Neuronal stem cell (in vitro differentiated cells): ENCODE results near the gene OR13J1.
A peak's percentile ranks its signal among the peaks of the same experiment; 100 is the strongest.

Experiments
- DNase-seq: peaks from one replicate; pipeline ENCODE4 v3.0.0-alpha.2; 2013; ENCODE audit warnings: low spot score
- H2AFZ ChIP-seq: one replicate; pipeline ENCODE4 v1.6.1; 2013; ENCODE audit warnings: mild to moderate bottlenecking, low read length, inconsistent platforms
- H2AK5ac ChIP-seq: 2 replicates; pipeline ENCODE4 v1.6.1; 2013; ENCODE audit warnings: low read depth, mild to moderate bottlenecking, inconsistent platforms, low read length, moderate library complexity, mixed read lengths
- H2BK120ac ChIP-seq: 2 replicates; pipeline ENCODE4 v1.6.1; 2013; ENCODE audit warnings: low read depth, mild to moderate bottlenecking, inconsistent platforms, low read length, moderate library complexity, mixed read lengths
- H2BK12ac ChIP-seq: one replicate; pipeline ENCODE4 v1.6.1; 2013; ENCODE audit warnings: low read length, inconsistent platforms
- H2BK15ac ChIP-seq: 2 replicates; pipeline ENCODE4 v1.6.1; 2013; ENCODE audit warnings: mild to moderate bottlenecking, low read length, inconsistent platforms, mixed read lengths
- H2BK5ac ChIP-seq: one replicate; pipeline ENCODE4 v1.6.1; 2013; ENCODE audit warnings: inconsistent platforms, mild to moderate bottlenecking, low read length, moderate library complexity
- H3K14ac ChIP-seq: one replicate; pipeline ENCODE4 v1.6.1; 2013; ENCODE audit warnings: low read length, inconsistent platforms
- H3K18ac ChIP-seq: 2 replicates; pipeline ENCODE4 v1.6.1; 2013; ENCODE audit warnings: low read length, inconsistent platforms
- H3K23ac ChIP-seq: 2 replicates; pipeline ENCODE4 v1.6.1; 2013; ENCODE audit warnings: low read depth, mild to moderate bottlenecking, mixed read lengths, low read length, inconsistent platforms; ENCODE audit not compliant: poor library complexity
- H3K27ac ChIP-seq: replicated peaks from 3 replicates; pipeline ENCODE4 v1.5.1; 2013; ENCODE audit warnings: low read length, inconsistent platforms
- H3K27me3 ChIP-seq, 3 experiments: 2 replicates each; pipeline ENCODE4 v1.6.1; 2013; ENCODE audit warnings: low read length in 3 of 3, mild to moderate bottlenecking in 2 of 3, inconsistent platforms in 1 of 3, low read depth in 1 of 3, mixed read lengths in 1 of 3, moderate library complexity in 1 of 3; ENCODE audit not compliant: control insufficient read depth in 3 of 3, insufficient read depth in 3 of 3
- H3K36me3 ChIP-seq, 2 donors: replicated peaks in 1 of 2; 2 replicates each; pipeline ENCODE4 v1.6.1; 2013; ENCODE audit warnings: low read length in 2 of 2; ENCODE audit not compliant: control insufficient read depth in 2 of 2, insufficient read depth in 2 of 2
- H3K4ac ChIP-seq: 2 replicates; pipeline ENCODE4 v1.6.1; 2013; ENCODE audit warnings: inconsistent platforms, mild to moderate bottlenecking, low read length, moderate library complexity
- H3K4me1 ChIP-seq, 2 donors: 1 replicate in 1 of 2; 2 replicates in 1 of 2; pipeline ENCODE4 v1.6.1; 2013; ENCODE audit warnings: low read length in 2 of 2, low read depth in 1 of 2; ENCODE audit not compliant: control insufficient read depth in 2 of 2, insufficient read depth in 1 of 2
- H3K4me2 ChIP-seq: one replicate; pipeline ENCODE4 v1.6.1; 2013; ENCODE audit warnings: mild to moderate bottlenecking, low read length, inconsistent platforms; ENCODE audit not compliant: insufficient read depth, poor library complexity, severe bottlenecking
- H3K4me3 ChIP-seq, 2 donors: 2 replicates each; pipeline ENCODE4 v1.5.1; 2013; ENCODE audit warnings: low read length in 2 of 2, mild to moderate bottlenecking in 2 of 2, inconsistent platforms in 1 of 2, moderate library complexity in 1 of 2
- H3K79me1 ChIP-seq: one replicate; pipeline ENCODE4 v1.6.1; 2013; ENCODE audit warnings: low read depth, mild to moderate bottlenecking, inconsistent platforms, low read length, moderate library complexity
- H3K9ac ChIP-seq: one replicate; pipeline ENCODE4 v1.6.1; 2013; ENCODE audit warnings: mild to moderate bottlenecking, low read depth, low read length, inconsistent platforms; ENCODE audit not compliant: poor library complexity
- H3K9me3 ChIP-seq, 2 donors: replicated peaks in 1 of 2; 2 replicates each; pipeline versions ENCODE3 to v1.6.1; 2013; ENCODE audit warnings: low read length in 2 of 2, mild to moderate bottlenecking in 2 of 2, inconsistent platforms in 1 of 2, low read depth in 1 of 2, mixed read lengths in 1 of 2, moderate library complexity in 1 of 2; ENCODE audit not compliant: control insufficient read depth in 2 of 2, insufficient read depth in 1 of 2
- H4K8ac ChIP-seq: one replicate; pipeline ENCODE4 v1.6.1; 2013; ENCODE audit warnings: low read depth, mild to moderate bottlenecking, inconsistent platforms, low read length, moderate library complexity
- H4K91ac ChIP-seq: one replicate; pipeline ENCODE4 v1.6.1; 2013; ENCODE audit warnings: low read length, low read depth, mild to moderate bottlenecking, inconsistent platforms; ENCODE audit not compliant: poor library complexity
- WGBS, 2 donors: extraction: QIAGEN DNeasy Blood & Tissue Kit; methylation state at CpG; one replicate each; pipeline ENCODE4 v1.1.7; 2013; ENCODE audit warnings: missing lambda C conversion rate in 2 of 2, mixed read lengths in 1 of 2; ENCODE audit not compliant: insufficient read length in 2 of 2, insufficient replicate concordance in 1 of 2; ENCODE audit errors: extremely low coverage in 2 of 2; 5-methylcytosine and 5-hydroxymethylcytosine counted together

OR13J1 gene

DNA sequence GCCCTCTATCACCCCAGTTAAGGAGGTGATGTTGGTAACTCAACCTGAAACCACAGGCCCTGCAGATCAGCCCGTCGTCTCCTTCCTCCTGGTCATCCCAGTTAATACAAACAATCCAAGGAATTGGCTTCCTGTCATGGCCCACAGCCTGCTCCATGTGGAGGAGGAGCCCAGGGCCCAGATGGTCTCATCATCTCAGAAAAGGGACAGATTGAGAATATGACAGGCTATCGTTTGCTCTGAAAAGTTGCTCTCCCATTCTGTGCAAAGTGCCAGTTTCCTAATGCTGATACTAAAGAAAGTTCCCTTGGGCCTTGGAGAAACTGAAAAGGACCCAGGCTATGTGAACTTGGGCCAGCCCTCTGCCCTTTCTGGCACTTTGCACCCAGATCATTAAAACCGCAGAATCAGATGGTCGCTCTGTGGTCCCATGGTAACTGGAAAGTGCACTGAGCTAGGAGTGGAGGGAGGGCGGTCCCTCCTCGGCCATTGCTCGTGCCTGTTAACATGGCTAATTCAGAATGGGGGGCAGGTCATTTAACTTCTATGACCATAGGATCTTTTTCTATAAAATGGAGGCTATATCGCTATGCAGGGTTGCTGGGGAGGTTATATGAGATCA is 38.4 kb upstream of the OR13J1 start:
- no peak for DNase-seq
- H3K36me3 ChIP-seq: no peaks in the 10 kb centered on the region

DNA sequence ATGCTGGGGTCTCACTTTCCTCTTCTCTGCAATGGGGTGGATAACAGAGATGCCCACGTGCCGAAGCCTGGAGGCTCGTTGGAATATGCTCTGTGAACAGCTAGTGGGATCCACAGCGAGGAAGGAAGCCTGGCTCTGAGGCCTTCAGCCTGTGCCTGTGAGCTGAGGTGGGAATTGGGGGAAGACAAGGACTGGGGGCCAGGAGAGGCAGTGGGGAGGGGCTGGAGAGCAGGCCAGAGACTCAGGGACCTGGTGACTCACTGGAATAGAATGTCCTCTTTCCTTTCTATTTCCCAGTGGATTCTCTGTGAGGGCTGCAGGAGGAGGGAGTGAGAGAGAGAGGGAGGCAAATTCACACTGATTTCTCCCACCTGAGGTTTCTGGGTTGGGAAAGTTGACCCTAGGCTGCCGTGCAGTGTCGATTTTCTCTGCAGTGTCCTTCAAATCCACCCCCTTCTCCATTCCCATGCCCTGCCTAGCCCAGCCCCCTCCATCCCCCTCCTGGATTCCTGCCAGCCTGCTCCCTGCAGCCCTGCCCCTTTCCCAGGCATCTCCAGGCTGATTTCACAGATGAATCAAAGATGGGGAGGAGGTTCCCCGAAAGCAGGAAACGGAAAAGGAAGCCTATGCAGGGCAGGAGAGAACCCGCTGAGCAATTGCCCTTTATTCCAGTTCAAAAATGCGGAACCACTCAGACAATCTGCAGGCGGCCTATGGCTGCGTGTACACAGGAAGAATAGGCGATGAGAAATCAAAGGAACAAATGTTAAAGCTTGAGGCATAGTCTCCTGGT is 37.7 kb upstream of the OR13J1 start:
- Histone ChIP-seq H3K4ac (no peak overlapping the region), H3K4me3 (no peak overlapping the region), H3K79me1 (no peaks in the 10 kb centered on the region), H4K8ac (no peak overlapping the region), H2AFZ (peak overlapping the region; percentile 87), H3K18ac (peak overlapping the region; percentile 86), H3K27me3 (peaks cover 0 to 2% (median 0%) of the 10 kb centered on the region in 3 experiments), H2BK15ac (peak overlapping the region; percentile 22), H3K27ac (peak overlapping the region; percentile 88), H3K9ac (no peak overlapping the region), H4K91ac (peak overlapping the region; percentile 41), H3K23ac (no peak overlapping the region), H2AK5ac (peak overlapping the region; percentile 20), H3K4me1 (peaks cover 23 to 50% of the 10 kb centered on the region in 2 donors), H2BK5ac (peak overlapping the region; percentile 76), H2BK120ac (peak overlapping the region; percentile 74), H3K4me2 (peak overlapping the region; percentile 28), H3K9me3 (no peaks in the 10 kb centered on the region), H3K14ac (no peak overlapping the region), H2BK12ac (no peak overlapping the region), H3K36me3 (no peaks in the 10 kb centered on the region)
- no CpG with 5 or more reads among the region's 13 CpGs for WGBS, 2 donors
- peak; percentile 50 for DNase-seq

More for the DNA sequence above, 38.4 kb upstream of the OR13J1 start:
- Histone ChIP-seq H2AK5ac (peak overlapping the region; percentile 66), H3K14ac (no peak overlapping the region), H3K4me3 (no peak overlapping the region), H3K18ac (peak overlapping the region; percentile 54), H3K9me3 (no peaks in the 10 kb centered on the region), H2BK12ac (peak overlapping the region; percentile 47), H2AFZ (peak overlapping the region; percentile 87), H2BK120ac (peak overlapping the region; percentile 12), H4K8ac (no peak overlapping the region), H4K91ac (peak overlapping the region; percentile 82), H2BK5ac (peak overlapping the region; percentile 62), H3K9ac (no peak overlapping the region), H3K27me3 (peaks cover 0 to 2% (median 0%) of the 10 kb centered on the region in 3 experiments), H3K79me1 (no peaks in the 10 kb centered on the region), H3K27ac (peak overlapping the region; percentile 88), H3K4me1 (peaks cover 23 to 50% of the 10 kb centered on the region in 2 donors), H3K4me2 (no peak overlapping the region), H3K23ac (no peak overlapping the region), H3K4ac (no peak overlapping the region), H2BK15ac (no peak overlapping the region)
- no CpG with 5 or more reads among the region's 9 CpGs for whole genome bisulfite sequencing, 2 donors

DNA sequence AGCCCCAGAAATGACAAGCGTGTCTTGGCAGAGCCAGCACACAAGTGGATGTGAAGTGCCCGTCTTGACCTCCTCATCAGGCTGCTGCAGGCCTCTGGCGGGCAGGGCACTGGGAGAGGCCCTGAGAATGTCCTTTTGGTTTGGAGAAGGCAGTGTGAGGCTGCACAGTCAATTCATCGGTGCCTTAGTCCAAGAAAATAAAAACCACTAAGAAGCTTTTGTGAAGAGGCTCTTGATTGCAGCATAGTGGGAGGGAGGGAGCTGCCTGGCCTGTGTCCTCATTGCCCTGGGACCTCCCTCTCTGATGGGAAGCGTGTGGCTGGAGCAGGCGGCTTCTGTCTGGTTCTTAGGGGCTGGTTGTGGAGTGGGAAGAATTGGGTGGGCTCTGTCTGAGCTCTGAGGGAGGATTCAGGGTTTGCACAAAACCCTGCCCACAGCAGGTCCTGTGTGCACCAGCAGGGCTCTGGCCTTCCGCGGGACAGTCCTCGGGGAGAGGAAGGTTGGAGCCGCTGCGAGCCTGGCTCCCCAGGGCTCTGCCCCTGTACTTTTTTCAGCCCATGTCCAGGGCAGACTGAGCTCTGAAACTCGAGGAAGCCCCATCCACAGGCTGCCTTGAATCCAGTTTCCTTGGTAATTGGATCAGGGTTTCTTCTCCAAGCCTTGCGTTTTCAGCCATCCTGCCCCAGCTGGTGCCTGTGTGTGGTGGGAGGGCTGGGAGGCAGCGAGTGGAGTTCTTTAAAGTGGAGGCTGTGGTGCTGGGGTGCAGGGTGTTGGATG is 36.9 kb upstream of the OR13J1 start:
- no peak overlapping the region for H3K4me3 ChIP-seq
- no CpG with 5 or more reads among the region's 14 CpGs for WGBS, 2 donors
- peak overlapping the region; percentile 88 for H2BK15ac ChIP-seq

More for the DNA sequence above, 36.9 kb upstream of the OR13J1 start:
- Histone ChIP-seq H3K9me3 (no peaks in the 10 kb centered on the region), H3K4me2 (peak overlapping the region; percentile 28), H3K27ac (peak overlapping the region; percentile 88), H2BK5ac (peak overlapping the region; percentile 76), H3K79me1 (no peaks in the 10 kb centered on the region), H2AK5ac (peak overlapping the region; percentile 40), H3K14ac (peak overlapping the region; percentile 48), H3K4ac (no peak overlapping the region), H3K27me3 (peaks cover 0 to 2% (median 0%) of the 10 kb centered on the region in 3 experiments), H3K18ac (peak overlapping the region; percentile 86), H3K9ac (no peak overlapping the region), H4K91ac (peak overlapping the region; percentile 41), H2BK120ac (peak overlapping the region; percentile 74), H3K4me1 (peaks cover 23 to 50% of the 10 kb centered on the region in 2 donors), H3K23ac (no peak overlapping the region), H4K8ac (peak overlapping the region; percentile 68), H2AFZ (peak overlapping the region; percentile 87), H2BK12ac (peak overlapping the region; percentile 33), H3K36me3 (no peaks in the 10 kb centered on the region)
- DNase-seq: no peak
